HS-27A (cell line): ENCODE data around the gene KRT72.

ENCODE experiments used
- DNase-seq: peaks from one replicate; pipeline ENCODE4 v3.0.0-alpha.2; 2012; ENCODE audit warnings: low read depth, missing footprints

The KRT72 gene

GRCh38 chr12:52600941-52601481 lies at the start of gene KRT72:
KRT72 (minus strand) TSS chr12:52601463; CDS start chr12:52601452, 11 bp downstream.
- no peak for DNase-seq

DNA sequence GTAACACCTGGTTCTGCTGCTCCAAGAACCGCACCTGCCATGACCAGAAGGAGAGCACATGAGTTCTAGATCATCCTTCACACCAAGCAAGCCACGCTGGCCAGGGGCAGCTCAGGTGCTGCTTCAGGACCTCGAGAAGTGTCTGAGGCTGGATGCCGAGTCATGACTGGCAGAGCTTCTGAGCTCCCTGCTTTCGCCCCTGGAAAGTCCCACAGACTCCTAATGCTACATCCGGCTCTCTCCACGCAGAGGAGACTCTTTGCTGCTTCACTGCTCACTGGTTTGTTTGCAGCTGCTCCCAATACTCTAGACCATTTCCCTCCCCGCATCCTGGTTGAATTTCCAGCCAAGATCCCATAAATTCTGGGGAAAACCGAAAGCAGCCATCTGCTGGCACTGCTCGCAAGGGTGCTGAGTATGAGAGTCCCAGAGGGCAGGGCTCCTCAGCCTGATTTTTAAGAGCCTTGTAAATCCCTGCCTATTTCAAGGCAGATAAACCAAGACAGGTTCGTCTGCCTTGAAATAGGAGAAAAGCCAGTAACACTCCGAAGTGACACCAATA lies 49.3 kb upstream of the KRT72 start:
- DNase-seq: no peak

GRCh38 chr12:52649066-52649465 lies 47.8 kb upstream of the KRT72 start:
- DNase-seq: no peak

GRCh38 chr12:52648012-52648550 lies 46.8 kb upstream of the KRT72 start:
- DNase-seq: no peak

DNA sequence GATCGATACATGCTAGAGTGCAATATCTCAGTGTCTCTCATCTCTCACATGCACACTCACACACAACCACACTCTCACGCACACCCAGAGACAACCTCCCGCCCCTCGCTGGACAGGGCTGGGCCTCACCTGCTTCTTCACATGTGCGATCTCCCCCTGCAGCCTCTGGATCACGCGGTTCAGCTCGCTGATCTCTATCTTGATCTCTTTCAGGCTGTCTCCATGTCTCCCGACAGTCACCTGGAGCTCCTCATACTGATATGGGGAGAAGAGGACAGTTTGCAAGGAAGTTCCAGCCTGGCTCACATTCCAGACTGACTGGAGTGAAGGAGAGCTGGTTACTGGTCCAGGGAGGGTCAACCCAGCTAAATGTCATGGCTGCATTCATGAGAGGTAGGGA lies 46.3 kb upstream of the KRT72 start:
- no peak for DNase-seq

DNA sequence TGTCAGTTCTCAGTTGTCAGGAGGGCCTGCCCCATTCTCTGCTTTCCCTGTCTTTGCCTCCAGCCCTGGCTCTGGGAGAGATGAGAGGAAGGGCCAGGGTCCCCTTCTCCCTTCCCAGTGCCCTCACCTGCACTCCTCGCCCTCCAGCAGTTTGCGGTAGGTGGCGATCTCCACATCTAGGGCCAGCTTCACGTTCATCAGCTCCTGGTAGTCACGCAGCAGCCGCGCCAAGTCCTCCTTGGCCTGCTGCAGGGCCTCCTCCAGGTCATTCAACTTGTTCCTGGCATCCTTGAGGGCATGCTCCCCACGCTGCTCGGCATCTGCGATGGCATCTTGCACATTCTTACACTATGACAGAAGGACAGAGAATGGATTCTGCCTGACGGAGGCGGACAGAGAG lies 45.4 kb upstream of the KRT72 start:
- no peak for DNase-seq

GRCh38 chr12:52645982-52646381 lies 44.7 kb upstream of the KRT72 start:
- no peak for DNase-seq

DNA sequence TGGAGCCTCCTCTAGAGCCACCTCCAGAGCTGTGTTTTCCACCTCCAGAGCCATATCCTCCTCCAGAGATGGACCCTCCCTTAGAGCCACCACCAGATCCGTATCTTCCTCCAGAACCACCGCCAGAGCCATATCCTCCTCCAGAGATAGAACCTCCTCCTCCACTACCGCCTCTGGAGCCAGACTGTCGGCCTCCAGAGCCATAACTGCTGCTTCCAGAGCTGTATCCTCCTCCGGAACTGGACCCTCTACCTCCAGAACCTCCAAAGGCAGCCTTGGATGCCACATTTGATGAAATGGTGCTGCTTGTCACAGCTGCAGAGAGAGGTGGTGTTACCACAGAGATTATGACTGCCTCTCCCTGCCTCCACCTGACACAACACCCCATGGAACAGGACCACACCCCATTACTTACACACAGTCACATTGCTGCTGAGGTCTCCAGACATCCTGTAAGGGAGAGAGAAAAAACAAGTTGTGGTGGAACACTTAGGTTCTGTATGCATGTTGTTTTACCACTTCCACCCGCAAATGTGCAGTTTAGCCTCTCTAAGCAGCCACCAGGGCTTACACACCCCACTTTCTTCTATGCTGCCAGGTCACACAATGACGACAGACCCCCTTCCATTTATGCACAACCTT lies 44.0 kb upstream of the KRT72 start:
- DNase-seq: no peak

- no peak for DNase-seq
These were observed 42.8 kb upstream of the KRT72 start for GRCh38 chr12:52644078-52644415.

DNA sequence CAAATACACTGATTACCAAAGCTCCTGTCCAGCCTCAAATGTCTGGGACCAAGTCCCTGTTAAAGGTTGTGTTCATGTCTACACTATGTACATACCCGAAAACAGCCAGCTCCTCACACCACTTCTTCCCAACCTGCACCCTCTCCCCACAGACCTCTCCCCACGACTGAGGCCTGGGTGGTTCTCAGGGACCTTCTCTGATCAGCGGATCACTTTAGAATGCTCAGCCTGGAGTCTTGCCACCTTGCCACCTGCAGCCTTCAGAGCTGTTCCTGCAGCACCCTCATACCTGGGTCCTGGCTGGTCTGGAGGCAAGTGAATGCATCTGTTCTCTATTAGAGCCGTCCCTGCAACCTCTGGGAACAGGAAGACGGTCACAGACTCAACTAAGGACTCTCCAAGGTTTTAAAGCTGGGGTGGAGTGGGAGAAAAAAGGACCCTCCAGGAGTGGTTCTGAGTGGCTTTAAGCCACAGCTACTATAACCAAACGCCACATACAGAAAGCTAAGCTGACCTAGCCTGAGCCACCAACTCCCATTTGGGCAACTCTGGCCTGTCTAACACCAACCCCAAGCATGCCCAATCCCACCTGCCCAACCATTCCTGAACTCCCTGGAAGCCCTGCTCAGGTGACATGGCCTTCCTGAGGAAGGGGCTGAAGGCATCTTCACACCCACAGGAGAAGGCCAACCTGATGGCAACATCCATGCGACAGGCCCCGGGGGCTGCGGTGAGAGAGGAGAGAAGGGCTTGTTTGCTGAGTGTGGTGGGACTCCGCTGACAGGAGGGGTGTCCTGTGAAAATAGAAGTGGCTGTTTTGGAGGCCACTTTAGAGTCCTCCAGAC lies 42.2 kb upstream of the KRT72 start:
- DNase-seq: no peak

- DNase-seq: no peak
These were observed 40.2 kb upstream of the KRT72 start for GRCh38 chr12:52641468-52641867.

GRCh38 chr12:52637299-52637698 lies 36.0 kb upstream of the KRT72 start:
- no peak for DNase-seq

- DNase-seq: no peak
These were observed 35.5 kb upstream of the KRT72 start for GRCh38 chr12:52636592-52637258.

GRCh38 chr12:52636189-52636588 lies 34.9 kb upstream of the KRT72 start:
- DNase-seq: no peak

DNA sequence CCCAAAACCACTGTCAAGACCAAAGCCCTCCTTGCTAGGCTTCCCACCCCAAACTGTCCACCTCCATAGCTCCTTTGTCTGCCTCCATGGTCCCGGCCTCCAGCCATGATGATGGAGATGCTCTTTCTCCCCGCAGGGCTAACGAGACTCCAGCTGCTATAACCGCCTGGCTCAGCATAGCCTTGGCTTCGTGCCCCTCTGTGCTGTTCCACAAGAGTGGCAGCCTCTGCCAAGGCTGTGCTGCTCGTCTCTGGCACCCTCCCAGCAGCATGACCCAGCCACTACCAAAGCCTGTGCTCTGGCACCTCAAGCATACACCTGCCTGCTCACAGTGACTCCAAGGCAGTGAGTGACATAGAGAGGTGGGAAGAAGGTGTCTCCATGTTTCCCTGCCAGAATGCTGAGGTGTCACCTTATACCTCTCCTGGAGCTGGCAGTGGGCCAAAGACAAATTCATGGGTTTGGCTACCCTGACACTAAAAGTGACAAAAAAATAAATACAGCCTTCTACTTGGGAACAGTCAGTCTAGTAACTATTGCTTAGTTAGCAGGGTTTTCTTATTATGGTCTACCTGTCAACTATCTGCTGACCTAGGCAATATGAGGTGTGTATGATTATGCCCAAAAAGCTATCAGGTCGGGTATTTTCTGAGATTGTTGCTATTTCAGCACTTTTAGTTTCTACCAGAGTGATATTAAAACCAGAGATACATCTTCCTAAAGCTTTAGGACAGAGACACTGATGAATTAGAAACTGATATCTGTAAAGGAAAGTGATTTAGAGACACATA lies 33.2 kb upstream of the KRT72 start:
- no peak for DNase-seq

DNA sequence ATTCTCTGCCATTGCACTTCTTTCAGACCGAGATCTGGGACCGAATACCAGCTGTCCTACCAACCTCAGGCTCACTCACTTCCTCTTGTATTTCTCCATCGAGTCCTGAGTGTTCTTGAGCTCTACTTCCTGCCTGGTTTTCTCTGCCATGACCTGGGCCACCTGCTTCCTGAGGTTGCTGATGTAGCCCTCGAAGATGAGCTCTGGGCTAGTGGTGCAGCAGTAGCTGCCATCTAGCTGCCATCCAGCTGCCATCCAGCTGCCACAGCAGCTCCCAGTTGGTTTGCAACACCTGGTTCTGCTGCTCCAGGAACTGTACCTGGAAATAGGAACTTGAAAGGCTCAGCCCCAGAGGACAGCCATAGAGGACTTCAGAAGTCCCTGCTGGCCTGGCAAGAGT lies 32.1 kb upstream of the KRT72 start:
- no peak for DNase-seq

DNA sequence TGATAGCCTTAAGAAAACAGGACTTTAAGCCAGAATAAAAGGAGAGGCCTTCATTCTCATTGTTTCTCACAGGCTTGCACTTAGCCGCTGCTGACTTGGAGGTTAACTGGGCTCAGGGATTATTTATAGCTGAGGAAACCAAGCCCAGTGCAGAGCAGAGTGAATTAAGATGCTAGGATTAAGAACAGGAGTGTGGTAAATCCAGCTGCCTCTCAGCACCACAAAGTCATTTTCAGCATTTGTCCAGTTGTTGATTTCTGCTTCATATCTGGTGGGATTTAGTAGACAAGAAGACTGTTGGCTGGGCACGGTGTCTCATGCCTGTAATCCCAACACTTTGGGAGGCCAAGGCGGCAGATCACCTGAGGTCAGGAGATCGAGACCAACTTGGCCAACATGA lies 31.4 kb upstream of the KRT72 start:
- DNase-seq: no peak

GRCh38 chr12:52631676-52632459 lies 30.6 kb upstream of the KRT72 start:
- DNase-seq: no peak

- no peak for DNase-seq
These were observed 30.0 kb upstream of the KRT72 start for GRCh38 chr12:52631264-52631663.

- no peak for DNase-seq
These were observed 29.4 kb upstream of the KRT72 start for GRCh38 chr12:52630599-52631200.
